HEK293 (cell line): ENCODE measurements around the gene ECT2.

Source experiments
- FEZF1 ChIP-seq: fragments of 450-650 bp; formaldehyde crosslinking; IDR thresholded peaks from 2 replicates; pipeline ENCODE4 v1.5.1; 2016; ENCODE audit warnings: missing biosample characterization, missing genetic modification characterization
- KLF7 ChIP-seq: fragments of 450-650 bp; formaldehyde crosslinking; IDR thresholded peaks from 2 replicates; pipeline ENCODE4 v1.5.1; 2016; ENCODE audit warnings: missing biosample characterization, missing genetic modification characterization, borderline replicate concordance
- SP2 ChIP-seq: fragments of 450-650 bp; formaldehyde crosslinking; IDR thresholded peaks from 2 replicates; pipeline ENCODE4 v1.5.1; 2016; ENCODE audit warnings: missing biosample characterization, missing genetic modification characterization
- ZNF121 ChIP-seq: fragments of 450-650 bp; formaldehyde crosslinking; IDR thresholded peaks from 2 replicates; pipeline ENCODE4 v1.5.1; 2016; ENCODE audit warnings: missing biosample characterization, missing genetic modification characterization
- TF ChIP-seq, protein P1 (sequence below): sonication (generic); formaldehyde crosslinking; IDR thresholded peaks from 2 replicates; pipeline ENCODE4 v1.8.1; 2022; ENCODE audit warnings: mild to moderate bottlenecking, moderate library complexity, missing genetic modification reagents
- TF ChIP-seq, protein P2 (sequence below): fragments of 450-650 bp; formaldehyde crosslinking; IDR thresholded peaks from 2 replicates; pipeline ENCODE4 v1.5.1; 2016; ENCODE audit warnings: missing biosample characterization, missing genetic modification characterization
- TF ChIP-seq, protein P3 (sequence below): fragments of 450-650 bp; formaldehyde crosslinking; IDR thresholded peaks from 2 replicates; pipeline ENCODE4 v1.5.1; 2016; ENCODE audit warnings: missing biosample characterization, missing genetic modification characterization
- TF ChIP-seq, protein P4 (sequence below): IDR thresholded peaks from 2 replicates; pipeline ENCODE4 v1.6.1; 2011; ENCODE audit warnings: mild to moderate bottlenecking, low read depth, low read length, borderline replicate concordance
- TF ChIP-seq, protein P5 (sequence below): fragments of 450-650 bp; formaldehyde crosslinking; IDR thresholded peaks from 2 replicates; pipeline ENCODE4 v1.5.1; 2017; ENCODE audit warnings: missing biosample characterization, mild to moderate bottlenecking, missing genetic modification characterization, moderate library complexity

DNA sequence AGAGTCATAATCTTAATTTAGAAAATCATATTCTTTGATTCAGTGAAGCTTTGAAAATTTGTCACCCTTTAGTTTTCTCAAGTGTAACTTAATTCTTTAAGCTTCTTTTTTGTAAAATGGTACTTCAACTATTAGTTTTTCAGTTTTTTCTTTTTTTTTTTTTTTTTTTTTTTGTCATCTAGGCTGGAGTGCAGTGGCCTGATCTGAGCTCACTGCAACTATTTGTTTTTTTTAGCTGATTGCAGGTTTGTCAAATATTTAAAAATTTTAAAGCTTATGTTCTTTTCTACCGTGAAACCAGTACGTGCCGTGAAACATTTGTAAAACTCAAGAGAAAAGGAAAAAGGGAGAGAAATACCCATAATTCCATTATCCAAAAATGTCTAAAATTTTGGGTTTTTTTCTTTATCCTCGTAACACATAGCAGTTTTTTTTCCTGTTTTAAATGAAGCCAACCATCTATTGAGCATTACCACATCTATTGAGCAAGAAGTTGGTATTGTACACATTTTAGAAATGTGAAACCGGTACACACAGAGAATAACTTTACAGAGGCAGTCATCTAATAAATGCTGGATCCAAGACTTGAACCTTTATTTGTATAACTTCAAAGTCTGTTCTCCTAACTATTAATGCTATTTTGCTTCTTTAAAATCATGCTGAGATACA is 25.7 kb downstream of the ECT2 start:
- TF ChIP-seq KLF7 (tag by site-specific recombination) (no peak), FEZF1 (tag by site-specific recombination) (no peak), SP2 (tag by site-specific recombination) (no peak), ZNF121 (no peak)
- TF ChIP-seq, protein P1, sequence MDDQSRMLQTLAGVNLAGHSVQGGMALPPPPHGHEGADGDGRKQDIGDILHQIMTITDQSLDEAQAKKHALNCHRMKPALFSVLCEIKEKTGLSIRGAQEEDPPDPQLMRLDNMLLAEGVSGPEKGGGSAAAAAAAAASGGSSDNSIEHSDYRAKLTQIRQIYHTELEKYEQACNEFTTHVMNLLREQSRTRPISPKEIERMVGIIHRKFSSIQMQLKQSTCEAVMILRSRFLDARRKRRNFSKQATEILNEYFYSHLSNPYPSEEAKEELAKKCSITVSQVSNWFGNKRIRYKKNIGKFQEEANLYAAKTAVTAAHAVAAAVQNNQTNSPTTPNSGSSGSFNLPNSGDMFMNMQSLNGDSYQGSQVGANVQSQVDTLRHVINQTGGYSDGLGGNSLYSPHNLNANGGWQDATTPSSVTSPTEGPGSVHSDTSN, result no peak
- TF ChIP-seq, protein P2, sequence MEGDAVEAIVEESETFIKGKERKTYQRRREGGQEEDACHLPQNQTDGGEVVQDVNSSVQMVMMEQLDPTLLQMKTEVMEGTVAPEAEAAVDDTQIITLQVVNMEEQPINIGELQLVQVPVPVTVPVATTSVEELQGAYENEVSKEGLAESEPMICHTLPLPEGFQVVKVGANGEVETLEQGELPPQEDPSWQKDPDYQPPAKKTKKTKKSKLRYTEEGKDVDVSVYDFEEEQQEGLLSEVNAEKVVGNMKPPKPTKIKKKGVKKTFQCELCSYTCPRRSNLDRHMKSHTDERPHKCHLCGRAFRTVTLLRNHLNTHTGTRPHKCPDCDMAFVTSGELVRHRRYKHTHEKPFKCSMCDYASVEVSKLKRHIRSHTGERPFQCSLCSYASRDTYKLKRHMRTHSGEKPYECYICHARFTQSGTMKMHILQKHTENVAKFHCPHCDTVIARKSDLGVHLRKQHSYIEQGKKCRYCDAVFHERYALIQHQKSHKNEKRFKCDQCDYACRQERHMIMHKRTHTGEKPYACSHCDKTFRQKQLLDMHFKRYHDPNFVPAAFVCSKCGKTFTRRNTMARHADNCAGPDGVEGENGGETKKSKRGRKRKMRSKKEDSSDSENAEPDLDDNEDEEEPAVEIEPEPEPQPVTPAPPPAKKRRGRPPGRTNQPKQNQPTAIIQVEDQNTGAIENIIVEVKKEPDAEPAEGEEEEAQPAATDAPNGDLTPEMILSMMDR, result no peak
- TF ChIP-seq, protein P3, sequence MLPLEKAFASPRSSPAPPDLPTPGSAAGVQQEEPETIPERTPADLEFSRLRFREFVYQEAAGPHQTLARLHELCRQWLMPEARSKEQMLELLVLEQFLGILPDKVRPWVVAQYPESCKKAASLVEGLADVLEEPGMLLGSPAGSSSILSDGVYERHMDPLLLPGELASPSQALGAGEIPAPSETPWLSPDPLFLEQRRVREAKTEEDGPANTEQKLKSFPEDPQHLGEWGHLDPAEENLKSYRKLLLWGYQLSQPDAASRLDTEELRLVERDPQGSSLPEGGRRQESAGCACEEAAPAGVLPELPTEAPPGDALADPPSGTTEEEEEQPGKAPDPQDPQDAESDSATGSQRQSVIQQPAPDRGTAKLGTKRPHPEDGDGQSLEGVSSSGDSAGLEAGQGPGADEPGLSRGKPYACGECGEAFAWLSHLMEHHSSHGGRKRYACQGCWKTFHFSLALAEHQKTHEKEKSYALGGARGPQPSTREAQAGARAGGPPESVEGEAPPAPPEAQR (tag by site-specific recombination), result no peak
- TF ChIP-seq, protein P4, sequence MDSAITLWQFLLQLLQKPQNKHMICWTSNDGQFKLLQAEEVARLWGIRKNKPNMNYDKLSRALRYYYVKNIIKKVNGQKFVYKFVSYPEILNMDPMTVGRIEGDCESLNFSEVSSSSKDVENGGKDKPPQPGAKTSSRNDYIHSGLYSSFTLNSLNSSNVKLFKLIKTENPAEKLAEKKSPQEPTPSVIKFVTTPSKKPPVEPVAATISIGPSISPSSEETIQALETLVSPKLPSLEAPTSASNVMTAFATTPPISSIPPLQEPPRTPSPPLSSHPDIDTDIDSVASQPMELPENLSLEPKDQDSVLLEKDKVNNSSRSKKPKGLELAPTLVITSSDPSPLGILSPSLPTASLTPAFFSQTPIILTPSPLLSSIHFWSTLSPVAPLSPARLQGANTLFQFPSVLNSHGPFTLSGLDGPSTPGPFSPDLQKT, result no peak
- TF ChIP-seq, protein P5, sequence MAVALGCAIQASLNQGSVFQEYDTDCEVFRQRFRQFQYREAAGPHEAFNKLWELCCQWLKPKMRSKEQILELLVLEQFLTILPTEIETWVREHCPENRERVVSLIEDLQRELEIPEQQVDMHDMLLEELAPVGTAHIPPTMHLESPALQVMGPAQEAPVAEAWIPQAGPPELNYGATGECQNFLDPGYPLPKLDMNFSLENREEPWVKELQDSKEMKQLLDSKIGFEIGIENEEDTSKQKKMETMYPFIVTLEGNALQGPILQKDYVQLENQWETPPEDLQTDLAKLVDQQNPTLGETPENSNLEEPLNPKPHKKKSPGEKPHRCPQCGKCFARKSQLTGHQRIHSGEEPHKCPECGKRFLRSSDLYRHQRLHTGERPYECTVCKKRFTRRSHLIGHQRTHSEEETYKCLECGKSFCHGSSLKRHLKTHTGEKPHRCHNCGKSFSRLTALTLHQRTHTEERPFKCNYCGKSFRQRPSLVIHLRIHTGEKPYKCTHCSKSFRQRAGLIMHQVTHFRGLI, result no peak
